Pancreas (tissue), 10 donors: Measurements from ENCODE around the gene CAPN10. TPM values are rescaled to one million over a fixed set of nuclear protein-coding genes. Genes with fewer than 3 reads are reported as not detected.

Source experiments
- ATAC-seq, 4 donors: fragments of 200-7000 bp; cut with Tn5 transposase; one replicate each; pipeline versions ENCODE4 v1.8.0 to v1.9.1; 2020; ENCODE audit warnings: mild to moderate bottlenecking in 4 of 4, moderate library complexity in 4 of 4
- DNase-seq, 6 donors: peaks; one replicate each; pipeline ENCODE4 v3.0.0-alpha.2; 2020
- FAIRE-seq: peaks from 2 replicates; lab custom pipeline; 2012; peaks lifted over from hg19 to GRCh38; lab: Jason Lieb, UNC
- H3K27ac ChIP-seq, 4 donors: fragments of 200-600 bp; sonication (generic); 1 replicate in 3 of 4; 2 replicates in 1 of 4; pipeline versions ENCODE4 v1.5.0 to v1.8.0; 2020
- H3K27me3 ChIP-seq, 4 donors: fragments of 200-600 bp; one replicate each; pipeline ENCODE4 v1.8.0; 2021
- H3K36me3 ChIP-seq, 3 donors: fragments of 200-600 bp; sonication (generic) in 1 of 3; one replicate each; pipeline versions ENCODE4 v1.5.0 to v1.8.0; 2020 to 2021
- H3K4me1 ChIP-seq, 3 donors: fragments of 200-600 bp; one replicate each; pipeline ENCODE4 v1.8.0; 2021
- H3K4me3 ChIP-seq, 4 donors: fragments of 200-600 bp; sonication (generic) in 2 of 4; one replicate each; pipeline versions ENCODE4 v1.5.0 to v1.8.0; 2020 to 2021
- H3K9me3 ChIP-seq, 4 donors: fragments of 200-600 bp; one replicate each; pipeline ENCODE4 v1.8.0; 2021
- CTCF ChIP-seq, 4 donors: fragments of 200-600 bp; sonication (generic) in 3 of 4; IDR thresholded peaks; one replicate each; pipeline versions ENCODE4 v1.5.0 to v1.8.0; 2021; ENCODE audit warnings: antibody characterized with exemption in 4 of 4
- WGBS, 2 donors: extraction: QIAGEN DNeasy Blood & Tissue Kit; methylation state at CpG; one replicate each; pipeline ENCODE4 v1.1.7; 2013; 5-methylcytosine and 5-hydroxymethylcytosine counted together
- intact Hi-C, 3 donors: fragments of 100-400 bp; cut with DNase I; formaldehyde crosslinking; loops; one replicate each; pipeline versions ENCODE4 v1.11.1 to v1.14.2; 2022
- polyA plus RNA-seq, 2 donors: library from polyadenylated mRNA; stranded (reverse); fragments of 200-250 nt; gene quantifications; one replicate each; pipeline ENCODE4 v1.2.3, GENCODE V29; 2013
- total RNA-seq, 6 donors: library from RNA; stranded (reverse); fragmentation: NEBNext Ultra II Directional in 4 of 6; extraction: Animal tissue kit (Norgen Biotek cat#: 25700) in 4 of 6; gene quantifications; one replicate each; pipeline versions ENCODE4 v1.2.1 to v1.2.4, GENCODE V29; 2021 to 2023
- donor health status: healthy with polysubstance abuse.
- donor health status: DM: no; HTN: no; CAD: no; lungs with moderate emphysema.
- donor health status: DM: no; HTN: no; CAD: no.
- donor health status: control.
- donor health status: control.
- donor health status: Bipolar disorder and iron deficiency.
- donor health status: DM: yes; HTN: yes; CAD: no.
- donor health status: DM: no; HTN: no; CAD: no.
- donor health status: DM: no; HTN: no; CAD: no.
- donor health status: DM: yes; HTN: yes; CAD: no.

CAPN10 gene
- total and polyA plus RNA-seq, 8 donors, result 8.6 to 49.3 (median 12.7) TPM

- H3K9me3 ChIP-seq, result no peaks in the 10 kb centered on the region
- no peak overlapping the region for H3K27ac ChIP-seq
- 83 to 90% methylated on average over 19 of the region's 19 CpGs for WGBS, 2 donors
- TF ChIP-seq CTCF (IDR thresholded peaks at IDR 0.05), result no peak
- no peaks in the 10 kb centered on the region for H3K4me1 ChIP-seq
- H3K36me3 ChIP-seq, result no peaks in the 10 kb centered on the region
- intact Hi-C loops, result no loop called here
- FAIRE-seq (no peak), ATAC-seq (no peak), DNase-seq (peak in 1 of 6 donors; percentile 41)
- H3K27me3 ChIP-seq, result no peaks in the 10 kb centered on the region
- H3K4me3 ChIP-seq, result no peak overlapping the region
Observed at GRCh38 chr2:240619506-240620148, 33.1 kb downstream of the CAPN10 start.

DNA sequence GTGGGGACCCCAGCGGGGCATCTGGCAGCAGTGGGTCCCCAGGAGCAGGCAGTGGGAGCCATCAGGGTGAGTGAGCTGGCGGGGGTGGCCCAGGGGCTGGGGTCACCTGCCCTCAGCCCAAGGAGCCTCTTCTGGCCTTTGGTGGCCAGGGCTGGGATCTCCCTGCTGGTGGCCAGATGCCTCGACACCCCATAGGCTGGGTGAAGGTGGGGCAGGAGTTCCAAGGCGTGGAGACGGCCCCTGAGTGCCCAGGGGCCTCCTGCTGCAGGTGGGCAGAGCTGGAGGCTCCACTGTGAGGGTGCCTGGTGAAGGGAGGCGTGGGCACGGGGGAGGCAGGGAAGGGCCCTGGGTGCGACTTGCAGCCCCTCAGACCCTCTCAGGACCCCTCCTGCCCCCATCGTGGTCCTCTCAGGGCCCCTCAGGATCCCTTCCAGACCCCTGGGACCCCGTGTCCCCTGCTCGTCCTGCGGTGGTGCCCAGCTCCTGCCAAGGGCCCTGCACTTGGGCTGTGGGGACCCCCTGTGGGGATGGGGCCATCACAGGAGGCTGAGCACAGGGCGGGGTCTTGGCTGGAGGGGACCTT is 33.7 kb downstream of the CAPN10 start:
- 77 to 80% methylated on average over 10 to 13 of the region's 13 CpGs for WGBS, 2 donors
- FAIRE-seq, result no peak
- no peaks in the 10 kb centered on the region for H3K27me3 ChIP-seq
- no peak for TF ChIP-seq CTCF (IDR thresholded peaks at IDR 0.05)
- H3K36me3 ChIP-seq, result no peaks in the 10 kb centered on the region
- H3K4me1 ChIP-seq, result no peaks in the 10 kb centered on the region
- no peak for ATAC-seq
- intact Hi-C loops, result no loop called here
- no peak overlapping the region for H3K27ac ChIP-seq
- no peaks in the 10 kb centered on the region for H3K9me3 ChIP-seq
- H3K4me3 ChIP-seq, result no peak overlapping the region
- peak in 3 of 6 donors; percentile 15 to 55 (median 50) for DNase-seq

- 79 to 84% methylated on average over 7 of the region's 7 CpGs for WGBS, 2 donors
- Histone ChIP-seq H3K9me3 (no peaks in the 10 kb centered on the region), H3K36me3 (no peaks in the 10 kb centered on the region), H3K4me3 (no peak overlapping the region), H3K4me1 (no peaks in the 10 kb centered on the region), H3K27ac (no peak overlapping the region), H3K27me3 (no peaks in the 10 kb centered on the region)
- TF ChIP-seq CTCF (IDR thresholded peaks at IDR 0.05), result no peak
- ATAC-seq (no peak), DNase-seq (peak in 2 of 6 donors; percentile 14 to 27), FAIRE-seq (no peak)
- intact Hi-C loops, result no loop called here
Observed at GRCh38 chr2:240620859-240621258, 34.3 kb downstream of the CAPN10 start.

GRCh38 chr2:240622060-240622411 is 35.5 kb downstream of the CAPN10 start:
- TF ChIP-seq CTCF (IDR thresholded peaks at IDR 0.05), result no peak
- Histone ChIP-seq H3K9me3 (no peaks in the 10 kb centered on the region), H3K27ac (no peak overlapping the region), H3K4me3 (no peak overlapping the region), H3K36me3 (no peaks in the 10 kb centered on the region), H3K27me3 (no peaks in the 10 kb centered on the region), H3K4me1 (no peaks in the 10 kb centered on the region)
- ATAC-seq (no peak), FAIRE-seq (no peak), DNase-seq (no peak)
- intact Hi-C loops, result no loop called here
- 73 to 87% methylated on average over 9 of the region's 9 CpGs for WGBS, 2 donors
